Endodermal cell (in vitro differentiated cells): ENCODE results near the gene PTGIR. TPM values are rescaled to one million over a fixed set of nuclear protein-coding genes. Genes with fewer than 3 reads are reported as not detected.

Experiments used
- DNase-seq: peaks from one replicate; pipeline ENCODE4 v3.0.0-alpha.2; 2017
- H3K27ac ChIP-seq: 2 replicates; pipeline ENCODE4 v1.5.1; 2013; ENCODE audit warnings: mild to moderate bottlenecking, low read depth, low read length, moderate library complexity
- H3K27me3 ChIP-seq: 2 replicates; pipeline ENCODE4 v1.6.1; 2013; ENCODE audit warnings: mild to moderate bottlenecking, low read length, moderate library complexity; ENCODE audit not compliant: insufficient read depth, control insufficient read depth, poor library complexity, severe bottlenecking
- H3K36me3 ChIP-seq: 2 replicates; pipeline ENCODE4 v1.7.0; 2013; ENCODE audit warnings: mild to moderate bottlenecking, low read length, moderate library complexity; ENCODE audit not compliant: control insufficient read depth, insufficient read depth
- H3K4me1 ChIP-seq: one replicate; pipeline ENCODE4 v1.7.0; 2013; ENCODE audit warnings: low read length; ENCODE audit not compliant: control insufficient read depth, insufficient read depth
- H3K4me3 ChIP-seq: 2 replicates; pipeline ENCODE4 v1.5.1; 2013; ENCODE audit warnings: mild to moderate bottlenecking, low read length, moderate library complexity
- H3K9ac ChIP-seq: 2 replicates; pipeline ENCODE4 v1.6.1; 2013; ENCODE audit warnings: mild to moderate bottlenecking, low read length, moderate library complexity; ENCODE audit not compliant: poor library complexity, severe bottlenecking; ENCODE audit errors: extremely low read depth
- H3K9me3 ChIP-seq: 2 replicates; pipeline ENCODE4 v1.6.1; 2013; ENCODE audit warnings: mild to moderate bottlenecking, low read length, moderate library complexity; ENCODE audit not compliant: control insufficient read depth
- H3K27ac Mint-ChIP-seq: 2 replicates; pipeline ENCODE4 v1.8.0; 2020; ENCODE audit warnings: mixed read lengths
- H3K27me3 Mint-ChIP-seq: 2 replicates; pipeline ENCODE4 v1.8.0; 2021; ENCODE audit warnings: mild to moderate bottlenecking, mixed read lengths; ENCODE audit not compliant: insufficient read depth
- H3K36me3 Mint-ChIP-seq: 2 replicates; pipeline ENCODE4 v1.8.0; 2020; ENCODE audit warnings: low read depth, mixed read lengths
- H3K4me1 Mint-ChIP-seq: 2 replicates; pipeline ENCODE4 v1.8.0; 2020; ENCODE audit warnings: mixed read lengths
- H3K4me3 Mint-ChIP-seq: 2 replicates; pipeline ENCODE4 v1.8.0; 2020; ENCODE audit warnings: mild to moderate bottlenecking, moderate library complexity, mixed read lengths
- H3K9me3 Mint-ChIP-seq: 2 replicates; pipeline ENCODE4 v1.8.0; 2020; ENCODE audit warnings: mild to moderate bottlenecking, mixed read lengths
- WGBS, 2 experiments: methylation state at CpG; one replicate each; pipeline versions ENCODE4 v1.1.5 to v1.1.7; 2013; ENCODE audit warnings: missing lambda C conversion rate in 2 of 2, mixed read lengths in 1 of 2; ENCODE audit not compliant: insufficient coverage in 1 of 2, insufficient read length in 1 of 2; 5-methylcytosine and 5-hydroxymethylcytosine counted together
- total RNA-seq, 2 donors: library from RNA; stranded (reverse); fragmentation: NEBNext Ultra II Directional in 1 of 2; extraction: Animal tissue kit (Norgen Biotek cat#: 25700) in 1 of 2; gene quantifications; 2 replicates in 1 of 2; 3 replicates in 1 of 2; pipeline ENCODE4 v1.2.1, GENCODE V29; 2021
- TF ChIP-seq, protein P1 (sequence below): fragments of 200-600 bp; sonication (generic); conservative IDR thresholded peaks from 2 replicates; pipeline ENCODE4 v1.5.0; 2021; ENCODE audit warnings: antibody characterized with exemption, mild to moderate bottlenecking

The PTGIR gene
- total RNA-seq, 2 donors from 2014 or later, result not detected

DNA sequence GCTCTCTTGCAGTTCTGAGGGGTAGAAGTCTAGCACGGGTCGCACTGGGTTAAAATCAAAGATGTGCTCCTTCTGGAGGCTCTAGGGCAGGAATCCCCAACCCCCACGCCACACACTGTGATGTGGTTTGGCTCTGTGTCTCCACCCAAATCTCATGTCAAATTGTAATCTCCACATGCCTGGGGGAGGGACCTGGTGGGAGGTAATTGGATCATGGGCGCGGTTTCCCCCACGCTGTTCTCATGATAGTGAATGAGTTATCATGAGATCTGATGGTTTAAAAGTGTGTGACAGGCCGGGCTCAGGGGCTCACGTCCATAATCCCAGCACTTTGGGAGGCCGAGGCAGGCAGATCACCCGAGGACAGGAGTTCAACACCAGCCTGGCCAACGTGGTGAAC, 50.4 kb downstream of the PTGIR start:
- Mint-ChIP-seq H3K4me3 (no peak overlapping the region), H3K27ac (peak overlapping the region; percentile 32), H3K4me1 (peaks cover 9% of the 10 kb centered on the region), H3K27me3 (peaks cover 4% of the 10 kb centered on the region), H3K9me3 (peaks cover 1% of the 10 kb centered on the region), H3K36me3 (no peaks in the 10 kb centered on the region)
- Histone ChIP-seq H3K9ac (no peak overlapping the region), H3K36me3 (no peaks in the 10 kb centered on the region), H3K4me3 (no peak overlapping the region), H3K4me1 (peaks cover 5% of the 10 kb centered on the region), H3K27ac (no peak overlapping the region), H3K27me3 (no peaks in the 10 kb centered on the region), H3K9me3 (peaks cover 7% of the 10 kb centered on the region)
- TF ChIP-seq, protein P1, sequence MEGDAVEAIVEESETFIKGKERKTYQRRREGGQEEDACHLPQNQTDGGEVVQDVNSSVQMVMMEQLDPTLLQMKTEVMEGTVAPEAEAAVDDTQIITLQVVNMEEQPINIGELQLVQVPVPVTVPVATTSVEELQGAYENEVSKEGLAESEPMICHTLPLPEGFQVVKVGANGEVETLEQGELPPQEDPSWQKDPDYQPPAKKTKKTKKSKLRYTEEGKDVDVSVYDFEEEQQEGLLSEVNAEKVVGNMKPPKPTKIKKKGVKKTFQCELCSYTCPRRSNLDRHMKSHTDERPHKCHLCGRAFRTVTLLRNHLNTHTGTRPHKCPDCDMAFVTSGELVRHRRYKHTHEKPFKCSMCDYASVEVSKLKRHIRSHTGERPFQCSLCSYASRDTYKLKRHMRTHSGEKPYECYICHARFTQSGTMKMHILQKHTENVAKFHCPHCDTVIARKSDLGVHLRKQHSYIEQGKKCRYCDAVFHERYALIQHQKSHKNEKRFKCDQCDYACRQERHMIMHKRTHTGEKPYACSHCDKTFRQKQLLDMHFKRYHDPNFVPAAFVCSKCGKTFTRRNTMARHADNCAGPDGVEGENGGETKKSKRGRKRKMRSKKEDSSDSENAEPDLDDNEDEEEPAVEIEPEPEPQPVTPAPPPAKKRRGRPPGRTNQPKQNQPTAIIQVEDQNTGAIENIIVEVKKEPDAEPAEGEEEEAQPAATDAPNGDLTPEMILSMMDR, result no peak
- peak; percentile 74 for DNase-seq
- 67 to 75% methylated on average over 8 to 11 of the region's 11 CpGs for WGBS, 2 experiments

DNA sequence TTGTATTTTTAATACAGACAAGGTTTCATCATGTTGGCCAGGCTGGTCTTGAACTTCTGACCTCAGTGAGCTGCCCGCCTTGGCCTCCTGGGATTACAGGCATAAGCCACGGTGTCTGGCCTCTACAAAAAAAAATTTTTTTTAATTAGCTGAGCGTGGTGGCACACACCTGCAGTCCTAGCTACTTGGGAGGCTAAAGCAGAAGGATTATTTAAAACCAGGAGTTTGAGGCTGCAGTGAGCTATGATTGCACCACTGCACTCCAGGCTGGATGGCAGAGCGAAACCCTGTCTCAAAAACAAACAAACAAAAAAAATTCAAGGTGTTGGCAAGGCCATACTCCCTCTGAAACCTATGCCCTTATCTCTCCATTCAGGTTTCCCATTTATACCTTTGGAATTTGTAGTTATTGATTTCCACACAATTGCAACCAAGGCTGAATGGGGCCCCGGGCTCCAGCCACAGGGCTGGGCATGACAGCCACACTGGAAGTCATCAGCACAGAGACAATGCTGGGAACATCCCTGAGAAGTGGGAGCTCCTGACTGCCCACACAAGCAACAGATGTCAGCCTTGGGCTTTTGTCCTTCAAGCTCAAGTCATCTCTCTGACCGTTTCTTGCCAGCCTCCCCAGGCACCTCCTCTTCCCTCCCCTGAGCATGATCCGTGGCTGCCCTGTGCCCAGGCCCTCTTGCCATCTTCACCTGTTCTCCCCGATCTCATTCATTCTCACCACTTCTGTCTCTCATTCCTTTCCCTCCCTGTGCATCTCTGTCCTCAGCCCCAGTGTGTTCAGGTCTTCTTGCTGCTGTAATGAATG, 51.0 kb downstream of the PTGIR start:
- peaks cover 9% of the 10 kb centered on the region for H3K4me1 Mint-ChIP-seq
- 84 to 100% methylated on average over 6 to 8 of the region's 8 CpGs for WGBS, 2 experiments
- H3K36me3 Mint-ChIP-seq, result no peaks in the 10 kb centered on the region
- no peak overlapping the region for H3K4me3 Mint-ChIP-seq
- no peaks in the 10 kb centered on the region for H3K27me3 ChIP-seq
- H3K9me3 ChIP-seq, result peaks cover 13% of the 10 kb centered on the region
- peaks cover 5% of the 10 kb centered on the region for H3K4me1 ChIP-seq
- H3K27me3 Mint-ChIP-seq, result peaks cover 4% of the 10 kb centered on the region
- H3K27ac ChIP-seq, result no peak overlapping the region
- H3K36me3 ChIP-seq, result no peaks in the 10 kb centered on the region
- H3K27ac Mint-ChIP-seq, result peak overlapping the region; percentile 32
- peak; percentile 50 for DNase-seq
- TF ChIP-seq, protein P1, result no peak
- no peak overlapping the region for H3K9ac ChIP-seq
- no peak overlapping the region for H3K4me3 ChIP-seq
- peaks cover 4% of the 10 kb centered on the region for H3K9me3 Mint-ChIP-seq

DNA sequence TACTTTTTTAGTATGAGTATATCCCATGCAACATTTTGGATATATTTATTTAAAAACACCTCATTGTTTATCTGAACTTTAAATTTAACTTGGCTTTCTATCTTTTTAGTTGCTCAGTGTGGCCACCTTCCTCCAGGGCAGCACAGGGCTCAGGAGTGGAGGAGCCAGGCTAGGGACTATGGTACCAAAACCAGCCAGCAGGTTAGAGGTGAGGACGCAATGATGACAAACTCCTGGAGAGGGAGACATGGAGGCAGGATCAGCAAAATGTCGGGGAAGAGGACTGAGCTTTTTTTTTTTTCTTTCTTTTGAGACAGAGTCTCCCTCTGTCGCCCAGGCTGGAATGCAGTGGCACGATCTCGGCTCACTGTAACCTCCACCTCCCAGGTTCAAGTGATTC, 53.4 kb downstream of the PTGIR start:
- WGBS, 2 experiments, result 42 to 52% methylated on average over 5 of the region's 5 CpGs
- Histone ChIP-seq H3K9ac (no peak overlapping the region), H3K27me3 (no peaks in the 10 kb centered on the region), H3K4me3 (no peak overlapping the region), H3K9me3 (peaks cover 12% of the 10 kb centered on the region), H3K4me1 (peaks cover 5% of the 10 kb centered on the region), H3K27ac (no peak overlapping the region), H3K36me3 (no peaks in the 10 kb centered on the region)
- Mint-ChIP-seq H3K4me3 (no peak overlapping the region), H3K4me1 (peaks cover 9% of the 10 kb centered on the region), H3K27ac (peak overlapping the region; percentile 52), H3K27me3 (peaks cover 4% of the 10 kb centered on the region), H3K9me3 (peaks cover 5% of the 10 kb centered on the region), H3K36me3 (no peaks in the 10 kb centered on the region)
- DNase-seq, result peak; percentile 92
- TF ChIP-seq, protein P1, result peak; percentile 77

Other genes with a start within 250 kb of the PTGIR start
- 10 to 100 TPM; 27.5 to 30.5 TPM for gene CCDC8, start 211.5 kb downstream of the PTGIR start, total RNA-seq
- gene PNMA8C, start 196.2 kb downstream of the PTGIR start, total RNA-seq, result under 1 TPM; 0.20 to 0.33 TPM
- 10 to 100 TPM; 17.3 to 32.5 TPM for gene PNMA8A, start 153.5 kb downstream of the PTGIR start, total RNA-seq
- 1 to 10 TPM; 3.1 to 5.9 TPM for gene PNMA8B, start 129.2 kb downstream of the PTGIR start, total RNA-seq
- gene CALM3, start 23.8 kb downstream of the PTGIR start, total RNA-seq, result 100 to 1,000 TPM; 564 to 573 TPM
- not detected for gene GNG8, start 11.1 kb upstream of the PTGIR start, total RNA-seq
- under 1 TPM; 0.15 to 0.70 TPM for gene DACT3, start 36.1 kb upstream of the PTGIR start, total RNA-seq
- gene PRKD2, start 92.0 kb upstream of the PTGIR start, total RNA-seq, result 10 to 100 TPM; 80.5 to 90.8 TPM
- 10 to 100 TPM; 19.8 to 33.7 TPM for gene FKRP, start 121.0 kb upstream of the PTGIR start, total RNA-seq
- 100 to 1,000 TPM; 142 to 155 TPM for gene STRN4, start 121.4 kb upstream of the PTGIR start, total RNA-seq
- 10 to 100 TPM; 77.6 to 78.1 TPM for gene SLC1A5, start 163.5 kb upstream of the PTGIR start, total RNA-seq
- 100 to 1,000 TPM; 162 to 214 TPM for gene AP2S1, start 225.8 kb upstream of the PTGIR start, total RNA-seq
- 10 to 100 TPM; 41.4 to 41.6 TPM for gene ARHGAP35, start 235.9 kb upstream of the PTGIR start, total RNA-seq